Measurements from ENCODE around the gene LRRC75A.
"Not testable (repeated sequence)": the region's sequence is repeated elsewhere in the genome, so short reads cannot be mapped to it uniquely, and the experiment has no call there.

DNA sequence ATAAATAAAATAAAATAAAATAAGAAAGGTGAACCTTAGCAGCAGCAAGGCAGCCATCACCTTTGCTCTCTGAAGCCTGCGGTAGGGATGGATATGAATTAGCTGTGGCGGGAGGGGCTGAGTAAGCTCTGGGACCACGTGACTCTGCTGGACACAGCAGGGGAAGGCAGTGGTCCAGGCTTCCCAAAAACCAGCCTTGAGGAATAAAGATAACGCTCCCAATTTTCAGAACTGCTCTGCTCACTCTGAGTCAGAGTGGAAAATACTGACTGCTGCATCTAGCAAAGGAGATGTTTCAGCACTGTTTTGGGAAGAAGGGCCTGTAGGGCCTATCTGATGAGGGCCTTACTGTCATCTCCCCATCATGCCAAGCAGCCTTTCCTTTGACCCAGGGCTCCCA, 96.1 kb downstream of the LRRC75A start:
- TF ChIP-seq, protein P1, sequence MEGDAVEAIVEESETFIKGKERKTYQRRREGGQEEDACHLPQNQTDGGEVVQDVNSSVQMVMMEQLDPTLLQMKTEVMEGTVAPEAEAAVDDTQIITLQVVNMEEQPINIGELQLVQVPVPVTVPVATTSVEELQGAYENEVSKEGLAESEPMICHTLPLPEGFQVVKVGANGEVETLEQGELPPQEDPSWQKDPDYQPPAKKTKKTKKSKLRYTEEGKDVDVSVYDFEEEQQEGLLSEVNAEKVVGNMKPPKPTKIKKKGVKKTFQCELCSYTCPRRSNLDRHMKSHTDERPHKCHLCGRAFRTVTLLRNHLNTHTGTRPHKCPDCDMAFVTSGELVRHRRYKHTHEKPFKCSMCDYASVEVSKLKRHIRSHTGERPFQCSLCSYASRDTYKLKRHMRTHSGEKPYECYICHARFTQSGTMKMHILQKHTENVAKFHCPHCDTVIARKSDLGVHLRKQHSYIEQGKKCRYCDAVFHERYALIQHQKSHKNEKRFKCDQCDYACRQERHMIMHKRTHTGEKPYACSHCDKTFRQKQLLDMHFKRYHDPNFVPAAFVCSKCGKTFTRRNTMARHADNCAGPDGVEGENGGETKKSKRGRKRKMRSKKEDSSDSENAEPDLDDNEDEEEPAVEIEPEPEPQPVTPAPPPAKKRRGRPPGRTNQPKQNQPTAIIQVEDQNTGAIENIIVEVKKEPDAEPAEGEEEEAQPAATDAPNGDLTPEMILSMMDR (IDR thresholded peaks at IDR 0.05; ENCODE audit: poor library complexity, severe bottlenecking): not testable (repeated sequence)
- not testable (repeated sequence) for TF ChIP-seq POLR2AphosphoS5 (IDR thresholded peaks at IDR 0.05); EP300 (conservative IDR thresholded peaks at IDR 0.05; ENCODE audit: poor library complexity, severe bottlenecking); TAF1 (IDR thresholded peaks at IDR 0.05; ENCODE audit: low read depth)
- TF ChIP-seq, protein P2, sequence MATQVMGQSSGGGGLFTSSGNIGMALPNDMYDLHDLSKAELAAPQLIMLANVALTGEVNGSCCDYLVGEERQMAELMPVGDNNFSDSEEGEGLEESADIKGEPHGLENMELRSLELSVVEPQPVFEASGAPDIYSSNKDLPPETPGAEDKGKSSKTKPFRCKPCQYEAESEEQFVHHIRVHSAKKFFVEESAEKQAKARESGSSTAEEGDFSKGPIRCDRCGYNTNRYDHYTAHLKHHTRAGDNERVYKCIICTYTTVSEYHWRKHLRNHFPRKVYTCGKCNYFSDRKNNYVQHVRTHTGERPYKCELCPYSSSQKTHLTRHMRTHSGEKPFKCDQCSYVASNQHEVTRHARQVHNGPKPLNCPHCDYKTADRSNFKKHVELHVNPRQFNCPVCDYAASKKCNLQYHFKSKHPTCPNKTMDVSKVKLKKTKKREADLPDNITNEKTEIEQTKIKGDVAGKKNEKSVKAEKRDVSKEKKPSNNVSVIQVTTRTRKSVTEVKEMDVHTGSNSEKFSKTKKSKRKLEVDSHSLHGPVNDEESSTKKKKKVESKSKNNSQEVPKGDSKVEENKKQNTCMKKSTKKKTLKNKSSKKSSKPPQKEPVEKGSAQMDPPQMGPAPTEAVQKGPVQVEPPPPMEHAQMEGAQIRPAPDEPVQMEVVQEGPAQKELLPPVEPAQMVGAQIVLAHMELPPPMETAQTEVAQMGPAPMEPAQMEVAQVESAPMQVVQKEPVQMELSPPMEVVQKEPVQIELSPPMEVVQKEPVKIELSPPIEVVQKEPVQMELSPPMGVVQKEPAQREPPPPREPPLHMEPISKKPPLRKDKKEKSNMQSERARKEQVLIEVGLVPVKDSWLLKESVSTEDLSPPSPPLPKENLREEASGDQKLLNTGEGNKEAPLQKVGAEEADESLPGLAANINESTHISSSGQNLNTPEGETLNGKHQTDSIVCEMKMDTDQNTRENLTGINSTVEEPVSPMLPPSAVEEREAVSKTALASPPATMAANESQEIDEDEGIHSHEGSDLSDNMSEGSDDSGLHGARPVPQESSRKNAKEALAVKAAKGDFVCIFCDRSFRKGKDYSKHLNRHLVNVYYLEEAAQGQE (IDR thresholded peaks at IDR 0.05; ENCODE audit: borderline replicate concordance): not testable (repeated sequence)
